Parathyroid adenoma (tissue), 2 donors: ENCODE measurements around the gene GALNT17.

Source experiments
- H2AFZ ChIP-seq: fragments of 300-600 bp; sonication (generic); one replicate; pipeline ENCODE4 v1.7.0; 2017; ENCODE audit warnings: antibody characterized with exemption, mild to moderate bottlenecking
- H3K27ac ChIP-seq: fragments of 300-600 bp; sonication (generic); one replicate; pipeline ENCODE4 v1.7.0; 2017
- H3K27me3 ChIP-seq: fragments of 300-600 bp; sonication (generic); one replicate; pipeline ENCODE4 v1.7.0; 2017; ENCODE audit warnings: low read length; ENCODE audit not compliant: control insufficient read depth, insufficient read depth
- H3K36me3 ChIP-seq: fragments of 300-600 bp; sonication (generic); one replicate; pipeline ENCODE4 v1.7.0; 2017; ENCODE audit warnings: low read length; ENCODE audit not compliant: control insufficient read depth, insufficient read depth
- H3K4me1 ChIP-seq: fragments of 300-600 bp; sonication (generic); one replicate; pipeline ENCODE4 v1.7.0; 2017; ENCODE audit warnings: control low read depth
- H3K4me2 ChIP-seq: fragments of 300-600 bp; sonication (generic); one replicate; pipeline ENCODE4 v1.7.0; 2017; ENCODE audit warnings: low read length
- H3K4me3 ChIP-seq: fragments of 300-600 bp; sonication (generic); one replicate; pipeline ENCODE4 v1.7.0; 2017; ENCODE audit warnings: low read depth, low read length
- H3K79me2 ChIP-seq: fragments of 300-600 bp; sonication (generic); one replicate; pipeline ENCODE4 v1.7.0; 2017; ENCODE audit warnings: control low read depth
- H3K9ac ChIP-seq: fragments of 300-600 bp; sonication (generic); one replicate; pipeline ENCODE4 v1.7.0; 2017; ENCODE audit warnings: mild to moderate bottlenecking
- H3K9me3 ChIP-seq: fragments of 300-600 bp; sonication (generic); one replicate; pipeline ENCODE4 v1.7.0; 2017; ENCODE audit warnings: low read length; ENCODE audit not compliant: control insufficient read depth
- CTCF ChIP-seq: fragments of 300-600 bp; sonication (generic); IDR thresholded peaks from one replicate; pipeline ENCODE4 v1.7.0; 2017; ENCODE audit warnings: antibody characterized with exemption, mild to moderate bottlenecking
- donor health status: primary hyperparathyroidism.

GALNT17 gene

GRCh38 chr7:71155236-71155635, 23.3 kb downstream of the GALNT17 start:
- no peak overlapping the region for H3K27ac ChIP-seq
- H3K36me3 ChIP-seq: no peaks in the 10 kb centered on the region
- no peak overlapping the region for H3K4me3 ChIP-seq
- H2AFZ ChIP-seq: no peak overlapping the region
- H3K27me3 ChIP-seq: no peaks in the 10 kb centered on the region
- TF ChIP-seq CTCF: no peak
- no peaks in the 10 kb centered on the region for H3K9me3 ChIP-seq
- H3K4me2 ChIP-seq: no peak overlapping the region
- no peaks in the 10 kb centered on the region for H3K4me1 ChIP-seq
- H3K79me2 ChIP-seq: no peaks in the 10 kb centered on the region
- no peak overlapping the region for H3K9ac ChIP-seq

- H3K9ac ChIP-seq: no peak overlapping the region
- no peaks in the 10 kb centered on the region for H3K27me3 ChIP-seq
- H3K4me1 ChIP-seq: no peaks in the 10 kb centered on the region
- no peak for TF ChIP-seq CTCF
- H3K9me3 ChIP-seq: no peaks in the 10 kb centered on the region
- H3K79me2 ChIP-seq: no peaks in the 10 kb centered on the region
- no peak overlapping the region for H3K4me3 ChIP-seq
- no peaks in the 10 kb centered on the region for H3K36me3 ChIP-seq
- H3K27ac ChIP-seq: no peak overlapping the region
- no peak overlapping the region for H3K4me2 ChIP-seq
- no peak overlapping the region for H2AFZ ChIP-seq
Observed at GRCh38 chr7:71157757-71158156, 25.8 kb downstream of the GALNT17 start.

GRCh38 chr7:71165708-71166107, 33.8 kb downstream of the GALNT17 start:
- no peak overlapping the region for H3K9ac ChIP-seq
- TF ChIP-seq CTCF: no peak
- H3K4me2 ChIP-seq: no peak overlapping the region

GRCh38 chr7:71171476-71171875, 39.5 kb downstream of the GALNT17 start:
- Histone ChIP-seq H3K4me2 (no peak overlapping the region), H3K9ac (no peak overlapping the region), H3K9me3 (no peaks in the 10 kb centered on the region), H3K27me3 (no peaks in the 10 kb centered on the region), H3K36me3 (no peaks in the 10 kb centered on the region), H3K79me2 (no peaks in the 10 kb centered on the region), H3K27ac (no peak overlapping the region), H3K4me1 (no peaks in the 10 kb centered on the region), H3K4me3 (no peak overlapping the region), H2AFZ (no peak overlapping the region)
- no peak for TF ChIP-seq CTCF

More at GRCh38 chr7:71165708-71166107, 33.8 kb downstream of the GALNT17 start:
- no peak overlapping the region for H3K4me3 ChIP-seq
- no peaks in the 10 kb centered on the region for H3K9me3 ChIP-seq
- no peaks in the 10 kb centered on the region for H3K27me3 ChIP-seq
- H2AFZ ChIP-seq: no peak overlapping the region
- no peaks in the 10 kb centered on the region for H3K36me3 ChIP-seq
- no peak overlapping the region for H3K27ac ChIP-seq
- no peaks in the 10 kb centered on the region for H3K79me2 ChIP-seq
- H3K4me1 ChIP-seq: no peaks in the 10 kb centered on the region

GRCh38 chr7:71173955-71174354, 42.0 kb downstream of the GALNT17 start:
- no peaks in the 10 kb centered on the region for H3K4me1 ChIP-seq
- H3K9ac ChIP-seq: no peak overlapping the region
- H3K4me2 ChIP-seq: no peak overlapping the region
- H3K79me2 ChIP-seq: no peaks in the 10 kb centered on the region
- H3K4me3 ChIP-seq: no peak overlapping the region
- no peaks in the 10 kb centered on the region for H3K27me3 ChIP-seq
- TF ChIP-seq CTCF: no peak
- H3K9me3 ChIP-seq: no peaks in the 10 kb centered on the region
- H3K36me3 ChIP-seq: no peaks in the 10 kb centered on the region
- no peak overlapping the region for H2AFZ ChIP-seq
- H3K27ac ChIP-seq: no peak overlapping the region
